Measurements from ENCODE around the gene NDUFB8.

NDUFB8 gene

GRCh38 chr10:100562008-100562672, 32.5 kb upstream of the NDUFB8 start:
- DNase-seq (ENCODE audit: insufficient read length, low spot score) (peak; percentile 54), FAIRE-seq (no peak)
- TF ChIP-seq POLR2A (IDR thresholded peaks at IDR 0.05; ENCODE audit: low read depth, low read length), result no peak

- no peak for DNase-seq (ENCODE audit: insufficient read length, low spot score)
- no peak for TF ChIP-seq POLR2A (IDR thresholded peaks at IDR 0.05; ENCODE audit: low read depth, low read length)
- FAIRE-seq, result no peak
Measured at GRCh38 chr10:100561005-100561404, 31.3 kb upstream of the NDUFB8 start.

- no peak for TF ChIP-seq POLR2A (IDR thresholded peaks at IDR 0.05; ENCODE audit: low read depth, low read length)
- FAIRE-seq (no peak), DNase-seq (ENCODE audit: insufficient read length, low spot score) (no peak)
Measured at GRCh38 chr10:100560248-100560647, 30.6 kb upstream of the NDUFB8 start.

- DNase-seq (ENCODE audit: insufficient read length, low spot score), result no peak
- no peak for FAIRE-seq
- TF ChIP-seq POLR2A (IDR thresholded peaks at IDR 0.05; ENCODE audit: low read depth, low read length), result no peak
Measured at GRCh38 chr10:100554902-100555301, 25.2 kb upstream of the NDUFB8 start.

GRCh38 chr10:100553929-100554328, 24.3 kb upstream of the NDUFB8 start:
- FAIRE-seq (no peak), DNase-seq (ENCODE audit: insufficient read length, low spot score) (no peak)
- no peak for TF ChIP-seq POLR2A (IDR thresholded peaks at IDR 0.05; ENCODE audit: low read depth, low read length)

- TF ChIP-seq POLR2A (IDR thresholded peaks at IDR 0.05; ENCODE audit: low read depth, low read length), result no peak
- DNase-seq (ENCODE audit: insufficient read length, low spot score), result no peak
- FAIRE-seq, result no peak
Measured at GRCh38 chr10:100551738-100552137, 22.1 kb upstream of the NDUFB8 start.

- TF ChIP-seq POLR2A (IDR thresholded peaks at IDR 0.05; ENCODE audit: low read depth, low read length), result no peak
- no peak for DNase-seq (ENCODE audit: insufficient read length, low spot score)
- no peak for FAIRE-seq
Measured at GRCh38 chr10:100551196-100551595, 21.5 kb upstream of the NDUFB8 start.

GRCh38 chr10:100544950-100545349, 15.3 kb upstream of the NDUFB8 start:
- TF ChIP-seq POLR2A (IDR thresholded peaks at IDR 0.05; ENCODE audit: low read depth, low read length), result no peak
- DNase-seq (ENCODE audit: insufficient read length, low spot score) (no peak), FAIRE-seq (no peak)

GRCh38 chr10:100537475-100537874, 7.8 kb upstream of the NDUFB8 start:
- TF ChIP-seq POLR2A (IDR thresholded peaks at IDR 0.05; ENCODE audit: low read depth, low read length), result no peak
- DNase-seq (ENCODE audit: insufficient read length, low spot score) (no peak), FAIRE-seq (no peak)

- DNase-seq (ENCODE audit: insufficient read length, low spot score), result peak; percentile 79
- TF ChIP-seq POLR2A (IDR thresholded peaks at IDR 0.05; ENCODE audit: low read depth, low read length), result peak; percentile 84
- FAIRE-seq, result peak; percentile 88
Measured at GRCh38 chr10:100535715-100536353, 6.2 kb upstream of the NDUFB8 start, which contains the start of gene HIF1AN. Gene HIF1AN, plus strand, starts transcription at chr10:100535943. Its CDS starts 16 bp downstream, at chr10:100535959.

- FAIRE-seq (no peak), DNase-seq (ENCODE audit: insufficient read length, low spot score) (no peak)
- TF ChIP-seq POLR2A (IDR thresholded peaks at IDR 0.05; ENCODE audit: low read depth, low read length), result no peak
Measured at GRCh38 chr10:100535338-100535714, 5.7 kb upstream of the NDUFB8 start.

- DNase-seq (ENCODE audit: insufficient read length, low spot score) (no peak), FAIRE-seq (no peak)
- no peak for TF ChIP-seq POLR2A (IDR thresholded peaks at IDR 0.05; ENCODE audit: low read depth, low read length)
Measured at GRCh38 chr10:100534726-100535125, 5.1 kb upstream of the NDUFB8 start.

GRCh38 chr10:100531761-100532160, 2.1 kb upstream of the NDUFB8 start:
- no peak for TF ChIP-seq POLR2A (IDR thresholded peaks at IDR 0.05; ENCODE audit: low read depth, low read length)
- no peak for FAIRE-seq
- no peak for DNase-seq (ENCODE audit: insufficient read length, low spot score)

GRCh38 chr10:100528921-100529474, 673 bp downstream of the NDUFB8 start:
- FAIRE-seq (no peak), DNase-seq (ENCODE audit: insufficient read length, low spot score) (no peak)
- TF ChIP-seq POLR2A (IDR thresholded peaks at IDR 0.05; ENCODE audit: low read depth, low read length), result no peak
